GM12801 (cell line): ENCODE measurements around the gene ADGRA1.

Experiments used
- CTCF ChIP-seq: IDR thresholded peaks from one replicate; pipeline ENCODE4 v1.5.1; 2011; ENCODE audit warnings: control low read depth; ENCODE audit not compliant: insufficient read length; ENCODE audit errors: extremely low read depth

Gene ADGRA1

GRCh38 chr10:133142523-133143199 lies 54.9 kb downstream of the ADGRA1 start:
- TF ChIP-seq CTCF, result no peak

- TF ChIP-seq CTCF, result no peak
Measured at GRCh38 chr10:133143200-133143533, 55.4 kb downstream of the ADGRA1 start.

- TF ChIP-seq CTCF, result no peak
Measured at GRCh38 chr10:133143546-133143945, 55.8 kb downstream of the ADGRA1 start.

GRCh38 chr10:133144771-133145170 lies 57.0 kb downstream of the ADGRA1 start:
- TF ChIP-seq CTCF, result no peak

GRCh38 chr10:133150226-133150625 lies 62.5 kb downstream of the ADGRA1 start:
- TF ChIP-seq CTCF, result no peak

- TF ChIP-seq CTCF, result no peak
Measured at GRCh38 chr10:133150656-133151055, 62.9 kb downstream of the ADGRA1 start.

GRCh38 chr10:133151543-133151972 lies 63.8 kb downstream of the ADGRA1 start:
- TF ChIP-seq CTCF, result no peak

GRCh38 chr10:133154411-133154810 lies 66.7 kb downstream of the ADGRA1 start:
- TF ChIP-seq CTCF, result no peak
